Activated CD8-positive, alpha-beta memory T cell treated with anti-CD3 and anti-CD28 coated beads, Interleukin-2, amount 10 ng/mL, durations not matched to agents 7 days and 5 days (primary cell): Measurements from ENCODE around the gene MSL1. TPM values are rescaled to one million over a fixed set of nuclear protein-coding genes. Genes with fewer than 3 reads are reported as not detected.
A peak's percentile ranks its signal among the peaks of the same experiment; 100 is the strongest.

Experiments
- ATAC-seq: fragments of 150-1000 bp; cut with Tn5 transposase; one replicate; pipeline ENCODE4 v1.10.0; 2021; ENCODE audit warnings: moderate library complexity
- CTCF ChIA-PET: fragments of 350-600 bp; sonication (Branson Sonifier 250); formaldehyde crosslinking; loops from one replicate; lab custom pipeline; 2021; ENCODE audit warnings: antibody characterized with exemption; lab: Charles Lee
- DNase-seq: peaks from one replicate; pipeline ENCODE4 v3.0.0-alpha.2; 2020
- H3K27ac Mint-ChIP-seq: one replicate; pipeline ENCODE4 v1.8.0; 2021; ENCODE audit warnings: mild to moderate bottlenecking, mixed read lengths
- H3K27me3 Mint-ChIP-seq: one replicate; pipeline ENCODE4 v1.8.0; 2021; ENCODE audit warnings: mixed read lengths
- H3K36me3 Mint-ChIP-seq: one replicate; pipeline ENCODE4 v1.8.0; 2021; ENCODE audit warnings: mild to moderate bottlenecking, mixed read lengths
- H3K4me1 Mint-ChIP-seq: one replicate; pipeline ENCODE4 v1.8.0; 2021; ENCODE audit warnings: mixed read lengths
- H3K4me3 Mint-ChIP-seq: one replicate; pipeline ENCODE4 v1.8.0; 2021; ENCODE audit warnings: mild to moderate bottlenecking, moderate library complexity, mixed read lengths
- H3K9me3 Mint-ChIP-seq: one replicate; pipeline ENCODE4 v1.8.0; 2022; ENCODE audit warnings: low read depth, mixed read lengths
- total RNA-seq, 2 experiments: library from RNA; stranded (reverse); gene quantifications; one replicate each; pipeline ENCODE4 v1.2.3, GENCODE V29; 2021

MSL1 gene
- total RNA-seq, 2 experiments from 2014 or later = 91.4 to 94.7 TPM

- ATAC-seq (no peak), DNase-seq (no peak)
- H3K27me3 Mint-ChIP-seq = no peaks in the 10 kb centered on the region
- peaks cover 3% of the 10 kb centered on the region for H3K4me1 Mint-ChIP-seq
- no peak overlapping the region for H3K27ac Mint-ChIP-seq
- CTCF ChIA-PET = interaction anchor here (0.8 to 5.4 kb wide), 4 partner anchors 21 to 58 kb away, joined by 3 to 120 read pairs (median 4); no protein-coding TSS in a partner anchor
- no peaks in the 10 kb centered on the region for H3K9me3 Mint-ChIP-seq
- peaks cover 34% of the 10 kb centered on the region for H3K36me3 Mint-ChIP-seq
- H3K4me3 Mint-ChIP-seq = no peak overlapping the region
Observed at GRCh38 chr17:40170325-40170724, 48.6 kb downstream of the MSL1 start.

DNA sequence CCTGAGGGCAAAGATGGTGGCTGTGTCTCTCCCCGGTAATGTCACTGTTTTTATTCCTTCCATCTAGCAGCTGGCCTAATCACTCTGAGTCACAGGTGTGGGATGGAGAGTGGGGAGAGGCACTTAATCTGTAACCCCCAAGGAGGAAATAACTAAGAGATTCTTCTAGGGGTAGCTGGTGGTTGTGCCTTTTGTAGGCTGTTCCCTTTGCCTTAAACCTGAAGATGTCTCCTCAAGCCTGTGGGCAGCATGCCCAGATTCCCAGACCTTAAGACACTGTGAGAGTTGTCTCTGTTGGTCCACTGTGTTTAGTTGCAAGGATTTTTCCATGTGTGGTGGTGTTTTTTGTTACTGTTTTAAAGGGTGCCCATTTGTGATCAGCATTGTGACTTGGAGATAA is 50.0 kb downstream of the MSL1 start:
- no peaks in the 10 kb centered on the region for H3K27me3 Mint-ChIP-seq
- DNase-seq (no peak), ATAC-seq (no peak)
- no peak overlapping the region for H3K4me3 Mint-ChIP-seq
- H3K36me3 Mint-ChIP-seq = peaks cover 31% of the 10 kb centered on the region
- H3K9me3 Mint-ChIP-seq = no peaks in the 10 kb centered on the region
- H3K27ac Mint-ChIP-seq = no peak overlapping the region
- H3K4me1 Mint-ChIP-seq = peaks cover 6% of the 10 kb centered on the region
- CTCF ChIA-PET = no interaction called here

DNA sequence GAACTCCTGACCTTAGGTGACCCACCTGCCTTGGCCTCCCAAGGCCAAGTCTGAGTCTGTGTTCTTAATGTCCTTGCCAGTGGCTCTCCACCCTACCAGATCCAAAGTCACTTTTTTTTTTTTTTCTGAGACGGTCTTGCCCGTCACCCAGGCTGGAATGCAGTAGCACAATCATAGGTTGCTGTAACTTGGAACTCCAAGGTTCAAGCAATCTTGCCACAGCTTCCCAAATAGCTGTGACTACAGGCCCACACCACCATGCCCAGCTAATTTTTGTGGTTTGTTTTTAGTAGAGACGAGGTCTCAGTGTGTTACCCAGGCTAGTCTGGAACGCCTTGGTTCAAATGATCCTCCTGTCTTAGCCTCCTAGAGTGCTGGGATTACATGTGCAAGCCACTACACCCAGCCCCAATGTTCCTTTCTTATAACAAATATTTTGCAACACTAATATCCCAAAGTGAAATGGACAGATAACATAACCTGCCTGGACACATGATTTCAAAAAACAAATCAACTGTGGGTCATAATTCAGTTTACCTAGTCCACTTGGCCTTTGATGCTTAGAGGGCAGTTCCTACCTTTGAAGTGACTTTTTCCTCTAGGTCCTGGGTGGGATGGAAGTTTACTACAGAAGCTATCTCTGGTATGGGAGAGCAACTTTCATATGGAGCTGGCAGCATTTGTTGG is 51.5 kb downstream of the MSL1 start:
- no peaks in the 10 kb centered on the region for H3K9me3 Mint-ChIP-seq
- H3K4me1 Mint-ChIP-seq = peaks cover 9% of the 10 kb centered on the region
- no peak overlapping the region for H3K4me3 Mint-ChIP-seq
- H3K36me3 Mint-ChIP-seq = peaks cover 24% of the 10 kb centered on the region
- no peaks in the 10 kb centered on the region for H3K27me3 Mint-ChIP-seq
- H3K27ac Mint-ChIP-seq = no peak overlapping the region
- CTCF ChIA-PET = interaction anchor here (0.7 to 1.6 kb wide), 4 partner anchors 18 to 116 kb away, joined by 3 to 6 read pairs (median 4); no protein-coding TSS in a partner anchor
- no peak for DNase-seq
- no peak for ATAC-seq

- no peaks in the 10 kb centered on the region for H3K27me3 Mint-ChIP-seq
- no peak for DNase-seq
- CTCF ChIA-PET = interaction anchor here (0.7 to 1.6 kb wide), 4 partner anchors 18 to 116 kb away, joined by 3 to 6 read pairs (median 4); no protein-coding TSS in a partner anchor
- H3K9me3 Mint-ChIP-seq = no peaks in the 10 kb centered on the region
- no peak overlapping the region for H3K4me3 Mint-ChIP-seq
- peaks cover 20% of the 10 kb centered on the region for H3K36me3 Mint-ChIP-seq
- no peak for ATAC-seq
- no peak overlapping the region for H3K27ac Mint-ChIP-seq
- peaks cover 7% of the 10 kb centered on the region for H3K4me1 Mint-ChIP-seq
Observed at GRCh38 chr17:40173778-40174135, 52.0 kb downstream of the MSL1 start.

GRCh38 chr17:40174514-40174913 is 52.7 kb downstream of the MSL1 start:
- Mint-ChIP-seq H3K9me3 (no peaks in the 10 kb centered on the region), H3K27me3 (no peaks in the 10 kb centered on the region), H3K4me3 (no peak overlapping the region), H3K27ac (no peak overlapping the region), H3K36me3 (peaks cover 14% of the 10 kb centered on the region), H3K4me1 (peaks cover 7% of the 10 kb centered on the region)
- CTCF ChIA-PET = interaction anchor here (1.5 to 6.3 kb wide), 5 partner anchors 7 to 61 kb away, joined by 4 to 39 read pairs (median 6); partner anchors contain the start of gene WIPF2
- ATAC-seq = no peak
- no peak for DNase-seq

GRCh38 chr17:40175928-40176753 is 54.4 kb downstream of the MSL1 start:
- Mint-ChIP-seq H3K27me3 (no peaks in the 10 kb centered on the region), H3K4me1 (peaks cover 7% of the 10 kb centered on the region), H3K27ac (no peak overlapping the region), H3K9me3 (no peaks in the 10 kb centered on the region), H3K4me3 (no peak overlapping the region), H3K36me3 (peaks cover 10% of the 10 kb centered on the region)
- CTCF ChIA-PET = interaction anchor here (0.8 to 6.3 kb wide), 9 partner anchors 8 to 554 kb away, joined by 3 to 39 read pairs (median 4); partner anchors contain the start of gene WIPF2
- DNase-seq (no peak), ATAC-seq (no peak)

GRCh38 chr17:40176754-40177110 is 55.0 kb downstream of the MSL1 start:
- DNase-seq = no peak
- peak; percentile 4 for ATAC-seq
- Mint-ChIP-seq H3K4me1 (peaks cover 7% of the 10 kb centered on the region), H3K27ac (peak overlapping the region; percentile 17), H3K27me3 (no peaks in the 10 kb centered on the region), H3K4me3 (no peak overlapping the region), H3K36me3 (peaks cover 10% of the 10 kb centered on the region), H3K9me3 (no peaks in the 10 kb centered on the region)
- CTCF ChIA-PET = interaction anchor here (0.8 to 6.3 kb wide), 6 partner anchors 9 to 555 kb away, joined by 3 to 39 read pairs (median 8); no protein-coding TSS in a partner anchor

DNA sequence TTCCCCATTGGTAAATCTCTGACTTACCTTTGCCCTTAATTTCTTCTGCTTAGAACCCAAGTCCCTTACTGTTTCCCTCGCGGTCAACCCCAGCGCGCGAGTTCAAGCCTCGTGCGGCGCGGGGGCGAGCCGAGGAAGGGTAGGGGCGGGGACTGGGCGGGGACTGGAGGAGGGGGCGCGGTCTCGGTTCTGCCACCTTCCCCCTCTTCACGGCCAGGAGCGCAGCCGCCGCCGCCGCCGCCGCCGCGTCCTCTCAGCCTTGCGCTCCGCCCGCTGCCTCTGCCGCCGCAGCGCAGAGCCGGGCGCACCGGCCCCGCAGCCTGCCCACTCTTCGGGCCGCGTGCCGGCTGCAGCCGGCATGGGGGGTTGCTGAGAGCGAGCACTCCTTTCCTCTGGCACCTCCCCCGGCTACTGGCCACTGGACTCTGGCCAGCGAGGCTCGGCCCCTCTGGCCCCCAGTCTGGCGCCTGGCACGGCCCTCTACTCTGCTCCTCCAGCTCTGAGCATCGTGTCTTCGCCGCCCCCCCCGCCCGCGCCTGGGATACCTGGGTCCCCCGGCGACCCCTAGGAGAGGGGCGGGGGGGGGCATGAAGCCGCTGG is 55.6 kb downstream of the MSL1 start, which contains the start of gene RAPGEFL1:
Gene RAPGEFL1, plus strand, starts transcription at position 196 of the 600 bp plus-strand sequence. Its CDS starts 392 bp downstream, at position 588.
- Mint-ChIP-seq H3K9me3 (no peaks in the 10 kb centered on the region), H3K4me1 (peaks cover 7% of the 10 kb centered on the region), H3K36me3 (peaks cover 10% of the 10 kb centered on the region), H3K27me3 (no peaks in the 10 kb centered on the region), H3K27ac (peak within 1 kb of the TSS; percentile 43), H3K4me3 (no peak within 1 kb of the TSS)
- DNase-seq (peak; percentile 87), ATAC-seq (peak; percentile 96)
- CTCF ChIA-PET = interaction anchor here (1.0 to 6.3 kb wide), 6 partner anchors 10 to 556 kb away, joined by 3 to 39 read pairs (median 4); partner anchors contain the start of gene WIPF2

GRCh38 chr17:40178021-40178601 is 56.3 kb downstream of the MSL1 start:
- Mint-ChIP-seq H3K27ac (no peak overlapping the region), H3K27me3 (no peaks in the 10 kb centered on the region), H3K9me3 (no peaks in the 10 kb centered on the region), H3K36me3 (peaks cover 10% of the 10 kb centered on the region), H3K4me3 (no peak overlapping the region), H3K4me1 (peaks cover 7% of the 10 kb centered on the region)
- ATAC-seq (no peak), DNase-seq (no peak)
- CTCF ChIA-PET = interaction anchor here (1.0 to 6.3 kb wide), 7 partner anchors 10 to 174 kb away, joined by 3 to 39 read pairs (median 4); partner anchors contain the start of gene WIPF2

GRCh38 chr17:40178660-40179059 is 56.9 kb downstream of the MSL1 start:
- Mint-ChIP-seq H3K9me3 (no peaks in the 10 kb centered on the region), H3K27me3 (no peaks in the 10 kb centered on the region), H3K4me3 (no peak overlapping the region), H3K4me1 (peaks cover 7% of the 10 kb centered on the region), H3K36me3 (peaks cover 7% of the 10 kb centered on the region), H3K27ac (no peak overlapping the region)
- ATAC-seq (no peak), DNase-seq (no peak)
- CTCF ChIA-PET = interaction anchor here (1.0 to 6.3 kb wide), 6 partner anchors 11 to 173 kb away, joined by 3 to 39 read pairs (median 6); partner anchors contain the start of gene WIPF2

- ATAC-seq = no peak
Observed at GRCh38 chr17:40179923-40180659, 58.3 kb downstream of the MSL1 start.

DNA sequence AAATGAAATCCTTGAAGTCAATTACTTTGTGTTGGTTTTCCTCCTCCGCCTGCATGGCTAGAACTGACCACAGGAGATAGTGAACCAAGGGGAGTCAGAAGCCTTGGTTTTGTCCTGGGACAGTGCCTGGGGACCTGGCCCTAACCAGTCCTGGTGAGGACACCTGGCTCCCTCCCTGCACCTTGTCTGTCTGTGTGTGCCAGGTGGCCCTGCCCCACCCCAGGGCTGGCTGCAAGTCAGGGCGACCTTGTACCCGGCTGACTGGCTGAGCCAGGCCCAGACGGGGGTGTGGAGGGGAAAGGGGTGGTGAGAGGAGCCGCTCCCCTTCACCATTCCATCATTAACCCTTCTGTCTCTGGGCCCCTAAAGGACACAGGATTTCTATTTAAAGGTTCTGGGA is 58.9 kb downstream of the MSL1 start:
- CTCF ChIA-PET = interaction anchor here (0.8 to 6.3 kb wide), 3 partner anchors 9 to 13 kb away, joined by 3 to 39 read pairs (median 4); no protein-coding TSS in a partner anchor
- H3K4me1 Mint-ChIP-seq = peaks cover 7% of the 10 kb centered on the region
- DNase-seq (no peak), ATAC-seq (no peak)
- no peaks in the 10 kb centered on the region for H3K9me3 Mint-ChIP-seq
- no peak overlapping the region for H3K4me3 Mint-ChIP-seq
- no peaks in the 10 kb centered on the region for H3K27me3 Mint-ChIP-seq
- peaks cover 6% of the 10 kb centered on the region for H3K36me3 Mint-ChIP-seq
- no peak overlapping the region for H3K27ac Mint-ChIP-seq

More at GRCh38 chr17:40179923-40180659, 58.3 kb downstream of the MSL1 start:
- H3K4me1 Mint-ChIP-seq = peaks cover 7% of the 10 kb centered on the region
- H3K9me3 Mint-ChIP-seq = no peaks in the 10 kb centered on the region
- no peak overlapping the region for H3K27ac Mint-ChIP-seq
- peaks cover 7% of the 10 kb centered on the region for H3K36me3 Mint-ChIP-seq
- no peaks in the 10 kb centered on the region for H3K27me3 Mint-ChIP-seq
- H3K4me3 Mint-ChIP-seq = no peak overlapping the region
- no peak for DNase-seq
- CTCF ChIA-PET = interaction anchor here (0.7 to 6.3 kb wide), 5 partner anchors 10 to 154 kb away, joined by 3 to 39 read pairs (median 4); no protein-coding TSS in a partner anchor
